KOPT-K1 (cell line): ENCODE measurements around the gene SCD5.

Experiments used
- H3K27ac ChIP-seq: fragments of 200-600 bp; sonication (generic); 2 replicates; pipeline ENCODE4 v1.5.1; 2016; ENCODE audit warnings: antibody characterized with exemption, mild to moderate bottlenecking, low read depth, low read length; ENCODE audit not compliant: poor library complexity, severe bottlenecking
- H3K36me3 ChIP-seq: fragments of 200-600 bp; sonication (generic); 2 replicates; pipeline ENCODE4 v1.5.1; 2017; ENCODE audit warnings: antibody characterized with exemption, mild to moderate bottlenecking, low read length, moderate library complexity; ENCODE audit not compliant: insufficient read depth
- H3K9me3 ChIP-seq: fragments of 200-600 bp; sonication (generic); 2 replicates; pipeline ENCODE4 v1.5.1; 2017; ENCODE audit warnings: antibody characterized with exemption, low read length, mild to moderate bottlenecking; ENCODE audit not compliant: insufficient read depth, poor library complexity, severe bottlenecking

SCD5 gene

GRCh38 chr4:82640540-82640939 is 158.1 kb downstream of the SCD5 start:
- H3K9me3 ChIP-seq = no peaks in the 10 kb centered on the region
- no peak overlapping the region for H3K27ac ChIP-seq
- H3K36me3 ChIP-seq = 0 out of 2 replicates have a peak, but pooled peaks cover 4% of the 10 kb centered on the region

- Histone ChIP-seq H3K27ac (no peak overlapping the region), H3K36me3 (peaks cover 6% of the 10 kb centered on the region; the same call in 1 of the 2 replicates), H3K9me3 (no peaks in the 10 kb centered on the region)
Observed at GRCh38 chr4:82639971-82640370, 158.6 kb downstream of the SCD5 start.

GRCh38 chr4:82638479-82638878 is 160.1 kb downstream of the SCD5 start:
- peaks cover 19% of the 10 kb centered on the region; the same call in 1 of the 2 replicates for H3K36me3 ChIP-seq
- H3K9me3 ChIP-seq = no peaks in the 10 kb centered on the region
- H3K27ac ChIP-seq = no peak overlapping the region

GRCh38 chr4:82630079-82630478 is 168.5 kb downstream of the SCD5 start:
- Histone ChIP-seq H3K27ac (no peak overlapping the region), H3K9me3 (peaks cover 4% of the 10 kb centered on the region), H3K36me3 (peaks cover 18% of the 10 kb centered on the region; the same call in 1 of the 2 replicates)

- Histone ChIP-seq H3K9me3 (peaks cover 4% of the 10 kb centered on the region), H3K27ac (no peak overlapping the region)
Observed at GRCh38 chr4:82629238-82630000, 169.2 kb downstream of the SCD5 start.

GRCh38 chr4:82626251-82626868 is 172.2 kb downstream of the SCD5 start:
- no peak overlapping the region for H3K27ac ChIP-seq
- H3K9me3 ChIP-seq = no peaks in the 10 kb centered on the region
- no peaks in the 10 kb centered on the region for H3K36me3 ChIP-seq

More at GRCh38 chr4:82629238-82630000, 169.2 kb downstream of the SCD5 start:
- H3K36me3 ChIP-seq = peaks cover 12% of the 10 kb centered on the region; the same call in 1 of the 2 replicates

- Histone ChIP-seq H3K9me3 (no peaks in the 10 kb centered on the region), H3K27ac (no peak overlapping the region), H3K36me3 (no peaks in the 10 kb centered on the region)
Observed at GRCh38 chr4:82624819-82625218, 173.8 kb downstream of the SCD5 start.

GRCh38 chr4:82623121-82623683 is 175.4 kb downstream of the SCD5 start:
- H3K9me3 ChIP-seq = no peaks in the 10 kb centered on the region
- H3K27ac ChIP-seq = no peak overlapping the region
- no peaks in the 10 kb centered on the region for H3K36me3 ChIP-seq

GRCh38 chr4:82621251-82621650 is 177.3 kb downstream of the SCD5 start:
- Histone ChIP-seq H3K9me3 (no peaks in the 10 kb centered on the region), H3K27ac (no peak overlapping the region), H3K36me3 (no peaks in the 10 kb centered on the region)

GRCh38 chr4:82620126-82620735 is 178.4 kb downstream of the SCD5 start:
- Histone ChIP-seq H3K36me3 (no peaks in the 10 kb centered on the region), H3K9me3 (no peaks in the 10 kb centered on the region), H3K27ac (no peak overlapping the region)

- Histone ChIP-seq H3K27ac (no peak overlapping the region), H3K36me3 (no peaks in the 10 kb centered on the region), H3K9me3 (no peaks in the 10 kb centered on the region)
Observed at GRCh38 chr4:82618103-82618720, 180.4 kb downstream of the SCD5 start.

- Histone ChIP-seq H3K9me3 (no peaks in the 10 kb centered on the region), H3K27ac (no peak overlapping the region), H3K36me3 (no peaks in the 10 kb centered on the region)
Observed at GRCh38 chr4:82614838-82615449, 183.7 kb downstream of the SCD5 start.

GRCh38 chr4:82613121-82613520 is 185.5 kb downstream of the SCD5 start:
- no peaks in the 10 kb centered on the region for H3K36me3 ChIP-seq
- no peaks in the 10 kb centered on the region for H3K9me3 ChIP-seq
- no peak overlapping the region for H3K27ac ChIP-seq

- Histone ChIP-seq H3K9me3 (no peaks in the 10 kb centered on the region), H3K27ac (no peak overlapping the region), H3K36me3 (no peaks in the 10 kb centered on the region)
Observed at GRCh38 chr4:82611982-82612381, 186.6 kb downstream of the SCD5 start.
